Smooth muscle cell (in vitro differentiated cells): ENCODE data around the gene AFF2. TPM values are rescaled to one million over a fixed set of nuclear protein-coding genes. Genes with fewer than 3 reads are reported as not detected.

Experiments
- DNase-seq: peaks from one replicate; lab custom pipeline; 2025; ENCODE audit not compliant: unreplicated experiment; lab: John Stamatoyannopoulos, UW
- H2AFZ ChIP-seq: fragments of 200-600 bp; sonication (generic); 2 replicates; pipeline ENCODE4 v1.6.0; 2016; ENCODE audit warnings: antibody characterized with exemption, low read depth, mild to moderate bottlenecking
- H3F3A ChIP-seq: fragments of 200-600 bp; sonication (generic); 2 replicates; pipeline ENCODE4 v1.6.0; 2017; ENCODE audit warnings: antibody characterized with exemption, low read depth
- H3K27ac ChIP-seq: fragments of 200-600 bp; sonication (generic); 2 replicates; pipeline ENCODE4 v1.5.1; 2016; ENCODE audit warnings: low read depth, mild to moderate bottlenecking
- H3K27me3 ChIP-seq: fragments of 200-600 bp; sonication (generic); 2 replicates; pipeline ENCODE4 v1.6.1; 2016; ENCODE audit warnings: low read depth, mild to moderate bottlenecking
- H3K36me3 ChIP-seq: fragments of 200-600 bp; sonication (generic); 2 replicates; pipeline ENCODE4 v1.5.1; 2016; ENCODE audit warnings: low read depth
- H3K4me1 ChIP-seq: fragments of 200-600 bp; sonication (generic); 2 replicates; pipeline ENCODE4 v1.5.1; 2016; ENCODE audit warnings: low read depth
- H3K4me2 ChIP-seq: fragments of 200-600 bp; sonication (generic); 2 replicates; pipeline ENCODE4 v1.6.0; 2016; ENCODE audit warnings: mild to moderate bottlenecking
- H3K4me3 ChIP-seq: fragments of 200-600 bp; sonication (generic); 2 replicates; pipeline ENCODE4 v1.5.1; 2016; ENCODE audit warnings: mild to moderate bottlenecking
- H3K79me2 ChIP-seq: fragments of 200-600 bp; sonication (generic); 2 replicates; pipeline ENCODE4 v1.6.0; 2016; ENCODE audit warnings: low read depth, mild to moderate bottlenecking
- H3K9ac ChIP-seq: fragments of 200-600 bp; sonication (generic); 2 replicates; pipeline ENCODE4 v1.6.0; 2016; ENCODE audit warnings: low read depth
- H3K9me3 ChIP-seq: fragments of 200-600 bp; sonication (generic); replicated peaks from 2 replicates; pipeline ENCODE4 v1.5.1; 2016; ENCODE audit warnings: low read depth
- H4K20me1 ChIP-seq: fragments of 200-600 bp; sonication (generic); 2 replicates; pipeline ENCODE4 v1.6.0; 2016; ENCODE audit warnings: low read depth
- CTCF ChIP-seq: fragments of 200-600 bp; sonication (generic); IDR thresholded peaks from 2 replicates; pipeline ENCODE4 v1.5.1; 2017; ENCODE audit warnings: borderline replicate concordance, mild to moderate bottlenecking, antibody characterized with exemption; ENCODE audit not compliant: insufficient read depth, poor library complexity, severe bottlenecking
- WGBS: methylation state at CpG from one replicate; pipeline ENCODE4 v1.1.7; 2016; ENCODE audit warnings: low lambda C conversion rate; 5-methylcytosine and 5-hydroxymethylcytosine counted together
- polyA plus RNA-seq: library from polyadenylated mRNA; unstranded; fragments of >200 nt; fragmentation: Nextera tagmentation; extraction: Ambion mirVana; gene quantifications from 2 replicates; pipeline ENCODE4 v1.2.1, GENCODE V29; 2016
- total RNA-seq: library from RNA; depleted of rRNA; stranded (reverse); fragments of >200 nt; gene quantifications from 2 replicates; pipeline ENCODE4 v1.2.3, GENCODE V29; 2014

AFF2 gene
- total and polyA plus RNA-seq, 2 experiments from 2014 or later: 0.57 to 3.6 TPM

GRCh38 chrX:148958901-148959300, 458.5 kb downstream of the AFF2 start:
- TF ChIP-seq CTCF: no peak
- no peak overlapping the region for H3K27ac ChIP-seq
- H3K4me1 ChIP-seq: no peaks in the 10 kb centered on the region
- H3K27me3 ChIP-seq: no peaks in the 10 kb centered on the region
- no peak overlapping the region for H3K4me2 ChIP-seq
- H3K9ac ChIP-seq: no peak overlapping the region
- H3K9me3 ChIP-seq: no peaks in the 10 kb centered on the region
- no peak overlapping the region for H2AFZ ChIP-seq
- H3K4me3 ChIP-seq: no peak overlapping the region
- H3F3A ChIP-seq: no peaks in the 10 kb centered on the region
- no peaks in the 10 kb centered on the region for H4K20me1 ChIP-seq
- H3K79me2 ChIP-seq: no peaks in the 10 kb centered on the region
- WGBS: 86% methylated on average over 1 of the region's 1 CpG
- no peaks in the 10 kb centered on the region for H3K36me3 ChIP-seq
- DNase-seq: no peak

- Histone ChIP-seq H3K4me3 (no peak overlapping the region), H3K27me3 (no peaks in the 10 kb centered on the region), H2AFZ (no peak overlapping the region)
Observed at GRCh38 chrX:148960060-148960459, 459.6 kb downstream of the AFF2 start.

GRCh38 chrX:148961985-148962384, 461.6 kb downstream of the AFF2 start:
- no peak overlapping the region for H3K4me3 ChIP-seq

More at GRCh38 chrX:148960060-148960459, 459.6 kb downstream of the AFF2 start:
- Histone ChIP-seq H3K4me1 (no peaks in the 10 kb centered on the region), H3F3A (no peaks in the 10 kb centered on the region), H3K4me2 (no peak overlapping the region), H4K20me1 (no peaks in the 10 kb centered on the region), H3K9ac (no peak overlapping the region), H3K27ac (no peak overlapping the region), H3K36me3 (no peaks in the 10 kb centered on the region), H3K79me2 (no peaks in the 10 kb centered on the region), H3K9me3 (no peaks in the 10 kb centered on the region)
- 83% methylated on average over 1 of the region's 1 CpG for WGBS
- TF ChIP-seq CTCF: no peak
- no peak for DNase-seq

More at GRCh38 chrX:148961985-148962384, 461.6 kb downstream of the AFF2 start:
- no peaks in the 10 kb centered on the region for H3K4me1 ChIP-seq
- DNase-seq: no peak
- TF ChIP-seq CTCF: no peak
- H3K27ac ChIP-seq: no peak overlapping the region
- no peak overlapping the region for H2AFZ ChIP-seq
- H3K9me3 ChIP-seq: no peaks in the 10 kb centered on the region
- no peaks in the 10 kb centered on the region for H3K79me2 ChIP-seq
- H4K20me1 ChIP-seq: no peaks in the 10 kb centered on the region
- no peak overlapping the region for H3K4me2 ChIP-seq
- H3K27me3 ChIP-seq: no peaks in the 10 kb centered on the region
- no peaks in the 10 kb centered on the region for H3F3A ChIP-seq
- H3K36me3 ChIP-seq: no peaks in the 10 kb centered on the region
- H3K9ac ChIP-seq: no peak overlapping the region
- WGBS: 87% methylated on average over 4 of the region's 4 CpGs
